ENCODE results near the gene NOL12. TPM values are rescaled to one million over a fixed set of nuclear protein-coding genes. Genes with fewer than 3 reads are reported as not detected.
A peak's percentile ranks its signal among the peaks of the same experiment; 100 is the strongest.

Gene NOL12
- total and polyA plus RNA-seq, 3 experiments from 2014 or later: 38.3 to 57.2 (median 53.6) TPM

GRCh38 chr22:37742376-37743171 is 56.4 kb downstream of the NOL12 start:
- Mint-ChIP-seq H3K9me3 (no peaks in the 10 kb centered on the region), H3K36me3 (peaks cover 2 to 5% (median 3%) of the 10 kb centered on the region in 3 donors), H3K27ac (peak overlapping the region in 2 of 8 donors; percentile 60 to 62), H3K27me3 (peaks cover 4 to 9% of the 10 kb centered on the region in 2 donors), H3K4me3 (peak overlapping the region in 2 of 7 donors; percentile 68 to 71), H3K4me1 (peaks cover 7 to 22% (median 16%) of the 10 kb centered on the region in 3 donors)
- Histone ChIP-seq H3K27me3 (ENCODE audit: insufficient read depth, low read length, poor library complexity, severe bottlenecking) (no peaks in the 10 kb centered on the region), H3K9me3 (ENCODE audit: low read length) (no peaks in the 10 kb centered on the region), H3K4me3 (ENCODE audit: low read length) (no peak overlapping the region), H3K36me3 (ENCODE audit: insufficient read depth, low read length) (no peaks in the 10 kb centered on the region), H3K4me1 (ENCODE audit: insufficient read depth, low read length) (peaks cover 8% of the 10 kb centered on the region), H3K27ac (ENCODE audit: low read depth, low read length) (no peak overlapping the region)
- POLR2A ChIA-PET: no interaction called here
- CTCF ChIA-PET: no interaction called here
- no peak for DNase-seq

Other genes with a start within 250 kb of the NOL12 start
- 100 to 1,000 TPM; 162 to 171 TPM for gene MFNG, start 200.0 kb upstream of the NOL12 start, total RNA-seq
- gene MFNG, start 200.0 kb upstream of the NOL12 start, polyA plus RNA-seq: 323 TPM
- gene CARD10, start 166.9 kb upstream of the NOL12 start, total RNA-seq: under 1 TPM; 0.29 to 0.31 TPM
- 1.0 TPM for gene CARD10, start 166.9 kb upstream of the NOL12 start, polyA plus RNA-seq
- gene CDC42EP1, start 125.9 kb upstream of the NOL12 start, total RNA-seq: under 1 TPM; 0.13 to 0.31 TPM
- gene CDC42EP1, start 125.9 kb upstream of the NOL12 start, polyA plus RNA-seq: not detected
- gene LGALS2, start 106.3 kb upstream of the NOL12 start, total RNA-seq: not detected
- not detected for gene LGALS2, start 106.3 kb upstream of the NOL12 start, polyA plus RNA-seq
- gene GGA1, start 77.5 kb upstream of the NOL12 start, total RNA-seq: 10 to 100 TPM; 69.1 to 74.3 TPM
- 34.9 TPM for gene GGA1, start 77.5 kb upstream of the NOL12 start, polyA plus RNA-seq
- gene SH3BP1, start 46.7 kb upstream of the NOL12 start, total RNA-seq: 10 to 100 TPM; 93.1 to 94.6 TPM
- 32.3 TPM for gene SH3BP1, start 46.7 kb upstream of the NOL12 start, polyA plus RNA-seq
- gene PDXP, start 27.6 kb upstream of the NOL12 start, total RNA-seq: 10 to 100 TPM; 36.0 to 37.8 TPM
- 7.1 TPM for gene PDXP, start 27.6 kb upstream of the NOL12 start, polyA plus RNA-seq
- 100 to 1,000 TPM; 204 to 223 TPM for gene LGALS1, start 10.7 kb upstream of the NOL12 start, total RNA-seq
- 182 TPM for gene LGALS1, start 10.7 kb upstream of the NOL12 start, polyA plus RNA-seq
- gene TRIOBP, start 10.7 kb downstream of the NOL12 start, total RNA-seq: 10 to 100 TPM; 26.1 to 26.7 TPM
- 13.6 TPM for gene TRIOBP, start 10.7 kb downstream of the NOL12 start, polyA plus RNA-seq
- 10 to 100 TPM in 1 of 2 experiments, 1 to 10 TPM in 1; 9.3 to 10.0 TPM for gene GCAT, start 121.6 kb downstream of the NOL12 start, total RNA-seq
- gene GCAT, start 121.6 kb downstream of the NOL12 start, polyA plus RNA-seq: 1.6 TPM
- not detected for gene GALR3, start 137.0 kb downstream of the NOL12 start, total RNA-seq
- not detected for gene GALR3, start 137.0 kb downstream of the NOL12 start, polyA plus RNA-seq
- 10 to 100 TPM; 27.6 to 28.7 TPM for gene ANKRD54, start 158.0 kb downstream of the NOL12 start, total RNA-seq
- gene ANKRD54, start 158.0 kb downstream of the NOL12 start, polyA plus RNA-seq: 11.9 TPM
- 100 to 1,000 TPM; 549 to 556 TPM for gene EIF3L, start 163.1 kb downstream of the NOL12 start, total RNA-seq
- gene EIF3L, start 163.1 kb downstream of the NOL12 start, polyA plus RNA-seq: 266 TPM
- gene MICALL1, start 220.0 kb downstream of the NOL12 start, total RNA-seq: 10 to 100 TPM; 25.4 to 25.8 TPM
- 7.2 TPM for gene MICALL1, start 220.0 kb downstream of the NOL12 start, polyA plus RNA-seq